ENCODE data around the gene RD3L. TPM values are rescaled to one million over a fixed set of nuclear protein-coding genes. Genes with fewer than 3 reads are reported as not detected.

The RD3L gene
- total and polyA plus RNA-seq, 2 of the 4 experiments (the other 2 are of a cell fraction): not detected

GRCh38 chr14:103894723-103895059, 47.6 kb downstream of the RD3L start:
- CTCF ChIA-PET: no interaction called here
- Histone ChIP-seq H3K4me1 (ENCODE audit: control insufficient read depth, insufficient read depth, low read length) (no peaks in the 10 kb centered on the region; the same call in 1 of the 2 replicates), H3K36me3 (ENCODE audit: control insufficient read depth, insufficient read depth, low read length) (no peaks in the 10 kb centered on the region), H3K4ac (ENCODE audit: low read depth, low read length) (no peak overlapping the region), H2BK120ac (ENCODE audit: low read depth, low read length) (no peak overlapping the region), H3K9me1 (ENCODE audit: insufficient read depth, low read length) (no peaks in the 10 kb centered on the region), H3K27me3 (ENCODE audit: control insufficient read depth, insufficient read depth, low read length) (peaks cover 2% of the 10 kb centered on the region), H4K91ac (ENCODE audit: insufficient read depth, low read depth, low read length) (no peak overlapping the region), H2BK15ac (ENCODE audit: low read depth, low read length) (no peak overlapping the region), H4K5ac (ENCODE audit: low read depth, low read length) (no peak overlapping the region), H3K9me3 (ENCODE audit: control insufficient read depth, insufficient read depth, low read length) (0 out of 2 replicates have a peak, but pooled peaks cover 2% of the 10 kb centered on the region), H4K8ac (ENCODE audit: low read depth in 2 of 2, low read length in 2 of 2) (no peak overlapping the region), H3K4me2 (ENCODE audit: low read depth, low read length) (no peak overlapping the region), H2AK9ac (replicated peaks; ENCODE audit: low read depth, low read length, poor library complexity) (no peak overlapping the region), H2BK20ac (ENCODE audit: low read depth, low read length) (no peak overlapping the region), H3K9ac (ENCODE audit: low read depth, low read length) (no peak overlapping the region), H2BK5ac (ENCODE audit: low read depth, low read length, poor library complexity, severe bottlenecking) (no peak overlapping the region), H3K18ac (ENCODE audit: low read depth, low read length) (no peak overlapping the region), H3K14ac (replicated peaks; ENCODE audit: low read depth, low read length) (no peak overlapping the region), H3K79me1 (ENCODE audit: low read depth in 1 of 2, low read length in 2 of 2) (no peaks in the 10 kb centered on the region), H3K56ac (ENCODE audit: extremely low read depth, insufficient read depth, low read length) (no peak overlapping the region), H2AK5ac (ENCODE audit: low read depth, low read length) (no peak overlapping the region), H4K20me1 (ENCODE audit: insufficient read depth, low read length) (no peaks in the 10 kb centered on the region; the same call in 1 of the 2 replicates), H3K23ac (ENCODE audit: low read depth, low read length) (no peak overlapping the region), H3K27ac (ENCODE audit: insufficient read depth, low read length) (no peak overlapping the region), H2AFZ (replicated peaks; ENCODE audit: low read length, poor library complexity) (no peak overlapping the region), H3K4me3 (ENCODE audit: insufficient read depth, low read depth, low read length) (no peak overlapping the region)
- DNase-seq (no peak), ATAC-seq (ENCODE audit: low read depth) (no peak)
- intact Hi-C loops (cut with micrococcal nuclease): no loop called here
- WGBS, 2 experiments (ENCODE audit: extremely low coverage in 2 of 2, insufficient read length in 1 of 2): 40% methylated on average over 1 of the region's 7 CpGs; no CpG with 5 or more reads in 1 of the 2 experiments
- dilution Hi-C loops (cut with HindIII; ENCODE audit: low sequenced_read_pairs, unreplicated experiment): no loop called here
- TF ChIP-seq NFE2L2 (IDR thresholded peaks at IDR 0.05; ENCODE audit: low read depth, low read length): no peak
- no peak for TF ChIP-seq RFX5 (IDR thresholded peaks at IDR 0.05; ENCODE audit: low read depth, low read length)
- no peak for TF ChIP-seq CEBPB (IDR thresholded peaks at IDR 0.05; ENCODE audit: low read depth, low read length)
- no peak for TF ChIP-seq CHD1 (IDR thresholded peaks at IDR 0.05; ENCODE audit: low read depth, low read length)
- TF ChIP-seq CTCF (conservative IDR thresholded peaks at IDR 0.05; ENCODE audit: low read depth, low read length): no peak
- no peak for TF ChIP-seq SMC3 (IDR thresholded peaks at IDR 0.05; ENCODE audit: low read depth, low read length)
- TF ChIP-seq, protein P1, sequence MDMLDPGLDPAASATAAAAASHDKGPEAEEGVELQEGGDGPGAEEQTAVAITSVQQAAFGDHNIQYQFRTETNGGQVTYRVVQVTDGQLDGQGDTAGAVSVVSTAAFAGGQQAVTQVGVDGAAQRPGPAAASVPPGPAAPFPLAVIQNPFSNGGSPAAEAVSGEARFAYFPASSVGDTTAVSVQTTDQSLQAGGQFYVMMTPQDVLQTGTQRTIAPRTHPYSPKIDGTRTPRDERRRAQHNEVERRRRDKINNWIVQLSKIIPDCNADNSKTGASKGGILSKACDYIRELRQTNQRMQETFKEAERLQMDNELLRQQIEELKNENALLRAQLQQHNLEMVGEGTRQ (IDR thresholded peaks at IDR 0.05; ENCODE audit: low read depth, low read length): no peak
- no peak for TF ChIP-seq MAZ (IDR thresholded peaks at IDR 0.05; ENCODE audit: borderline replicate concordance, low read depth, low read length)
- TF ChIP-seq ELK1 (IDR thresholded peaks at IDR 0.05; ENCODE audit: borderline replicate concordance, low read depth, low read length): no peak
- TF ChIP-seq BHLHE40 (IDR thresholded peaks at IDR 0.05; ENCODE audit: low read depth, low read length): no peak
- no peak for TF ChIP-seq MXI1 (IDR thresholded peaks at IDR 0.05; ENCODE audit: borderline replicate concordance, low read depth, low read length)
- TF ChIP-seq FOS (IDR thresholded peaks at IDR 0.05; ENCODE audit: low read depth, low read length): no peak
- TF ChIP-seq POLR2A (IDR thresholded peaks at IDR 0.05; ENCODE audit: low read depth, low read length): no peak
- TF ChIP-seq RCOR1 (IDR thresholded peaks at IDR 0.05; ENCODE audit: insufficient replicate concordance, low read length): no peak
- POLR2A ChIA-PET (ENCODE audit: unreplicated experiment): no interaction called here
- no TSS peak for BruUV-seq (replicated peaks)
- in situ Hi-C loops (cut with MboI; ENCODE audit: low sequenced_read_pairs): no loop called here
